Esophagus squamous epithelium (tissue), 4 donors: ENCODE measurements around the gene CHD3.

Source experiments
- CTCF ChIP-seq, 6 experiments: fragments of 450-650 bp in 4 of 6; fragments of 200-600 bp in 2 of 6; sonication (generic) in 2 of 6; IDR thresholded peaks; one replicate each; pipeline ENCODE4 v1.5.1; 2016 to 2019; ENCODE audit warnings: antibody characterized with exemption in 6 of 6, mild to moderate bottlenecking in 4 of 6, moderate library complexity in 4 of 6
- POLR2A ChIP-seq, 4 donors: fragments of 450-650 bp; IDR thresholded peaks; one replicate each; pipeline ENCODE4 v1.6.1; 2017; ENCODE audit warnings: antibody characterized with exemption in 4 of 4, mild to moderate bottlenecking in 4 of 4, moderate library complexity in 3 of 4

- no peak for TF ChIP-seq CTCF (IDR thresholded peaks at IDR 0.05)
- TF ChIP-seq POLR2A (IDR thresholded peaks at IDR 0.05), result no peak
These were observed 22.5 kb downstream of the CHD3 start for GRCh38 chr17:7911116-7911515.
